Omental fat pad (tissue), 4 donors: ENCODE data around the gene CARD11. TPM values are rescaled to one million over a fixed set of nuclear protein-coding genes. Genes with fewer than 3 reads are reported as not detected.
"Not testable (repeated sequence)": the region's sequence is repeated elsewhere in the genome, so short reads cannot be mapped to it uniquely, and the experiment has no call there.

Experiments
- ATAC-seq: fragments of 150-250 bp; one replicate; pipeline ENCODE4 v1.9.1; 2016; ENCODE audit warnings: mild to moderate bottlenecking, moderate library complexity; ENCODE audit not compliant: low FRiP score
- DNase-seq: peaks from one replicate; pipeline ENCODE4 v3.0.0-alpha.2; 2019; ENCODE audit warnings: low spot score
- total RNA-seq, 4 donors: library from RNA; depleted of rRNA; stranded (reverse); fragments of >200 nt; gene quantifications; one replicate each; pipeline ENCODE4 v1.1.0, GENCODE V29; 2016
- TF ChIP-seq, protein P1 (sequence below), 3 donors: fragments of 450-650 bp; IDR thresholded peaks; one replicate each; pipeline ENCODE4 v1.5.1; 2016 to 2017; ENCODE audit warnings: antibody characterized with exemption in 3 of 3, mild to moderate bottlenecking in 3 of 3, moderate library complexity in 2 of 3

Gene CARD11
- total RNA-seq, 4 donors from 2014 or later, result 0.75 to 1.4 (median 1.0) TPM

DNA sequence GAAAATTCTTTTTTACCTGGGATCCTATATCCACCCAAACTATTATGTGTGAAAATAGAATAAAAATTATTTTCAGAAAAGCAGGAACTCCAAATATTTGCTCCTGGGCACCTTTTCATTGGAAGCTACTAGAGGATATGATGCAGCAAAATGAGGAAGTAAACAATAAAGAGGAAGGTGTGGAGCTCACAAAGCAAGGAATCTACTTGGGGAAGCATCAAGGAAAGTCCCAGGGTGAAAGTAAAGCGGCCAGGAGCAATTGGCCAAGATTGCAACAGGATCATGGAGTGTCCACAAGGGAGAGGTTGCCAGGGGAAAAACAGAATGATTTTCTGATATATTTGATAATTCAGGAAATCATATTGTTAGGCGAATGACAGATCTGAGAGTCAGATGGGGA, 80.8 kb downstream of the CARD11 start:
- TF ChIP-seq, protein P1, sequence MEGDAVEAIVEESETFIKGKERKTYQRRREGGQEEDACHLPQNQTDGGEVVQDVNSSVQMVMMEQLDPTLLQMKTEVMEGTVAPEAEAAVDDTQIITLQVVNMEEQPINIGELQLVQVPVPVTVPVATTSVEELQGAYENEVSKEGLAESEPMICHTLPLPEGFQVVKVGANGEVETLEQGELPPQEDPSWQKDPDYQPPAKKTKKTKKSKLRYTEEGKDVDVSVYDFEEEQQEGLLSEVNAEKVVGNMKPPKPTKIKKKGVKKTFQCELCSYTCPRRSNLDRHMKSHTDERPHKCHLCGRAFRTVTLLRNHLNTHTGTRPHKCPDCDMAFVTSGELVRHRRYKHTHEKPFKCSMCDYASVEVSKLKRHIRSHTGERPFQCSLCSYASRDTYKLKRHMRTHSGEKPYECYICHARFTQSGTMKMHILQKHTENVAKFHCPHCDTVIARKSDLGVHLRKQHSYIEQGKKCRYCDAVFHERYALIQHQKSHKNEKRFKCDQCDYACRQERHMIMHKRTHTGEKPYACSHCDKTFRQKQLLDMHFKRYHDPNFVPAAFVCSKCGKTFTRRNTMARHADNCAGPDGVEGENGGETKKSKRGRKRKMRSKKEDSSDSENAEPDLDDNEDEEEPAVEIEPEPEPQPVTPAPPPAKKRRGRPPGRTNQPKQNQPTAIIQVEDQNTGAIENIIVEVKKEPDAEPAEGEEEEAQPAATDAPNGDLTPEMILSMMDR (IDR thresholded peaks at IDR 0.05), result no peak
- no peak for DNase-seq
- ATAC-seq, result no peak

DNA sequence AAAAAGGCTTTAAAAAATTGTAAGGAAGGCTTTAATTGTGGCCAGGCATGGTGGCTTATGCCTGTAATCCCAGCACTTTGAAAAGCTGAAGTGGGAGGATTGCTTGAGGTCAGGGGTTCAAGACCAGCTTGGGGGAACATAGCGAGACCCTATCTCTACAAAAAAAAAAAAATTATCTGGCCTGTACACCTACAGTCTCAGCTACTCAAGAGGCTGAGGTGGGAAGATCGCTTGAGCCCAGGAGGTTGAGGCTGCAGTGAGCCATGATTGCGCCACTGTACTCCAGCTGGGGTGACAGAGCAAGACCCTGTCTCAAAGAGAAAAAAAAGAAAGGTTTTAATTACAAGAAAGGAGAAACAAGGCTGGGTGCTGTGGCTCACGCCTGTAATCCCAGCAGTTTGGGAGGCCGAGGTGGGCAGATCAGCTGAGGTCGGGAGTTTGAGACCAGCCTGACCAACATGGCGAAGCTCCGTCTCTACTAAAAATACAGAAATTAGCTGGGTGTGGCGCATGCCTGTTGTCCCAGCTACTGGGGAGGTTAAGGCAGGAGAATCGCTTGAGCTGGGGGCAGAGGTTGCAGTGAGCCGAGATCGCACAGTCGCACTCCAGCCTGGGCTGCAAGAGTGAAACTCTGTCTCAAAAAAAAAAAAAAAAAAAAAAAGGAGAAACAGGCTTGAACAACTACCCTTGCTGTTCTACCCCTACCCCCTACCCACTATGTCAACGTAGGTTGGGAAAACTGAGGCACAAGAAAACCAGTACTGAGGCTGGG, 83.7 kb downstream of the CARD11 start:
- ATAC-seq (no peak), DNase-seq (peak; percentile 6)
- TF ChIP-seq, protein P1 (IDR thresholded peaks at IDR 0.05), result no peak

- DNase-seq (no peak), ATAC-seq (no peak)
- TF ChIP-seq, protein P1 (IDR thresholded peaks at IDR 0.05), result no peak
Observed at GRCh38 chr7:2959103-2959680, 84.5 kb downstream of the CARD11 start.

GRCh38 chr7:2958416-2959102, 85.1 kb downstream of the CARD11 start:
- ATAC-seq, result no peak

GRCh38 chr7:2957369-2957727, 86.3 kb downstream of the CARD11 start:
- not testable (repeated sequence) for ATAC-seq, DNase-seq

More at GRCh38 chr7:2958416-2959102, 85.1 kb downstream of the CARD11 start:
- peak; percentile 7 for DNase-seq
- TF ChIP-seq, protein P1 (IDR thresholded peaks at IDR 0.05), result no peak

- ATAC-seq (no peak), DNase-seq (peak; percentile 11)
- TF ChIP-seq, protein P1 (IDR thresholded peaks at IDR 0.05), result no peak
Observed at GRCh38 chr7:2956526-2957368, 86.9 kb downstream of the CARD11 start.

DNA sequence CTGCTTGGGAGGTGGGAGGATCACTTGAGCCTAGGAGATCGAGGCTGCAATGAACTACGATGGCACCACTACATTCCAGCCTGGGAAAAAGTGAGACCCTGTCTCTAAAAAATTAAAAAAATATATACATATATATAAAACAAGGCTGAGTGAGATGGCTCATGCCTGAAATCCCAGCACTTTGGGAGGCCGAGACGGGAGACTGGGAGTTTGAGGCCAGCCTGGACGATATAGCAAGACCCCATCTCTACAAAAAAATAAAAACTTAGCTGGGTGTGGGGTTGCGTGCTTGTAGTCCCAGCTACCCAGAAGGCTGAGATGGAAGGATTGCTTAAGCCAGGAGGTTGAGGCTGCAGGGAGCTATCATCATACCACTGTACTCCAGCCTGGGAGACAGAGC, 87.6 kb downstream of the CARD11 start:
- no peak for DNase-seq
- no peak for ATAC-seq
- TF ChIP-seq, protein P1 (IDR thresholded peaks at IDR 0.05), result no peak
